GM10266 (cell line): Measurements from ENCODE around the gene NEO1.

Source experiments
- DNase-seq: peaks from one replicate; pipeline ENCODE4 v3.0.0; 2012; ENCODE audit errors: extremely low spot score
- CTCF ChIP-seq: IDR thresholded peaks from 2 replicates; pipeline ENCODE4 v1.5.1; 2012; ENCODE audit warnings: mild to moderate bottlenecking, low read depth; ENCODE audit not compliant: control insufficient read depth, insufficient read depth; ENCODE audit errors: missing control alignments

NEO1 gene

DNA sequence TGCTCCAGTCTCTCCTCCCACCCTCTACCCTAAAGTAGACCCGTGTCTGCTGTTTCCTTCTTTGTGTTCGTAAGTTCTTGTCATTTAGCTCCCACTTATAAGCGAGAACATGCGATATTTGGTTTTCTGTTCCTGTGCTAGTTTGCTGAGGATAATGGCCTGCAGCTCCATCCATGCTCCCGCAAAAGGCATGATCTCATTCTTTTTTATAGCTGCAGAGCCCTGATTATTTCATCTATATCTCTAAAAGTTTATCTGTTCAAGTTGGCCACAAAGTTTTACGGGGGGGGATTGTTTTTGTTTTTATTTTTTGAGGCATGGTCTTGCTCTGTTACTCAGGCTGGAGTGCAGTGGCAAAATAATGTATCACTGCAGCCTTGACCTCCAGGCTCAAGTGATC lies 4.4 kb upstream of the NEO1 start:
- TF ChIP-seq CTCF: no peak
- DNase-seq: no peak

DNA sequence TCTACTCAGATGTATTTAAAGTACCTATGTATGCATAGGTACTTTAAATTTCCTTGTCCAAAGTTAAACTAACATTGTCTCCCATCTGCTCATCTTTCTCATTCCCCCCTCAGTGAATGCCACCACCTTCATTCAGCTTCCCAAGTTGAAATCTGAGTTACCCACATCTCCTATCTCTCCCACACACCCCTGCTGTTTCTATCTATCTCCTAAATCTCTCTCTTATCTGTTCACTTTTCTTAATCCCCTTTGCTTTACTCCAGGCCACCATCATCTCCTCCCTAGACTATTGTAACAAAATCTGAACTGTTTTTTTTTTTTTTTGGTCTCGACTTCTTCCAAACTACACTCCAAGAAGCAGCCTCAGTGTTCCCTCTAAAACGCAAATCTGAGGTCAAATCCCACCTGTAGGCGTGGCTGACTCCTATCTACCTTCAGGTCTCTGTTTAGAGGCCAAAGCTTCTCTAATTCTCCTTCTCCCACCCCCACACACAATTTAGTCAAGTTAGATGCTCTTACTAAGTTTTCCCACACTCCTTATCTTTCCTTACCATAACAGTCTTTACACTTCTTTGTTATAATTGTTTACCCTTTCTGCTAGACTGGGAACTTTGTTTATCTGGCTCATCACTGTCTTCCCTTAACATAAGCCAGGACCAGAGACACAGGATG lies 3.5 kb upstream of the NEO1 start:
- no peak for DNase-seq
- no peak for TF ChIP-seq CTCF

DNA sequence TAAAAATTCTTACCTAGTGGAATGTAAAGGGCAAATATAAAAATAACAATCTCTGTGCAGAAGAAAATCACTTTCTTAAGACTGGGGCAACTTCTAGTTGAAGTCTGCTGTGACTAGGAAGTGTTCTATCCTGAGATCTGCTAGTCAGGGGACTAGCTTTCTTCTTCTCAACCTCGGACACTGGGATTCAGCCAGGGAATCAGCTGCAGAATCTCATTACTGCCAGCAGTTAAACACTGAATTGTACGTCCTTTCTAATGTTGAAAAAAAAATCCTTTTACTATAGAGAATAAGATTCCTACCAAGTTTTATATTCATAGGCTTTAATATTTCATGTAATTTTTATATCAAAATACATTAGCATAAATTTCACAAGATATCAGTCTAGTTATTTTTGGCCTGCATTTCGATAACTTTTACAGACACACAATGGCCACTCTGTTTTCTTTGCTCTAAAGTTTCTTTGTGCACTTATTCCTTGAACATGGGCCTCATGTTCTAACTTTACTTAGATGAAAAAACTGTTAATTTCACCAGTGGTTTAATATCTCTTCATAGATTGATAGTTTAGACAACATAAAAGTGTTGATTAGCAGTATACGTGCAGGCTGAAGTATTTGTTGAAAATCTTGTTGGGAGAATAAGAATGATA lies 2.6 kb upstream of the NEO1 start:
- TF ChIP-seq CTCF: no peak
- DNase-seq: no peak

DNA sequence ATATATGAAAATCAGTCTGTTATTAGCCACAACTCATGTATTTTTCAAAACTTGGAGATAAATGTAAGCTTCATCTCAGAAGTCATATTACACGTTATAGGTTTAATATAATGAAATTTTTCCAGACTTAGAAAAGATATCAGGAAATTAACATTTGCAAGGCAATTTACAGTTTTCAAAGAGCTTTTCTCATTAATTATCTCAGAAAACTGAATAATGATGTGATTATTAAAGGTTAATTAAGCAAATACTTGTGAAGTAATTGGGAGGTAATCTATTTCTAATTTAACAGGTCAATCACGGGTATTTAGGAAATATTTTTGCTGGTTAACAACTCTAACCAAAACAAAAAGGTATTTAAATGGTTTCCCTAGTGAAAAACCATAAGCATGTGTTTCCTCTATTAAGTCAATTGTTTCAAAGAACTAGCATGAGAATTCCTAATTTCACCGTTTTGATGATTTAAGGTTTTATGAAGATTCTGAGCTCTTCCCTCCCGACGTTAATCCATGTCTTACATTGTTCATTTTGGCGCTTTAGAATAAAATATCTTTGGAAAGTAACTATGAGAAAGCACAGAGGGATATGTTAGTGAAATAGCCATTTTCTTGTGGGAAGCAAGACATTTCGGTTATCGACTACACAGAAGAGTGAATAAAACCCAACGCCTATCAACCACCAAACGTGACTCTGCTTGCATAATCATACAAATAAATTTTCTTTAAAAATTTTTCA lies 1.5 kb upstream of the NEO1 start:
- DNase-seq: no peak
- TF ChIP-seq CTCF: no peak

DNA sequence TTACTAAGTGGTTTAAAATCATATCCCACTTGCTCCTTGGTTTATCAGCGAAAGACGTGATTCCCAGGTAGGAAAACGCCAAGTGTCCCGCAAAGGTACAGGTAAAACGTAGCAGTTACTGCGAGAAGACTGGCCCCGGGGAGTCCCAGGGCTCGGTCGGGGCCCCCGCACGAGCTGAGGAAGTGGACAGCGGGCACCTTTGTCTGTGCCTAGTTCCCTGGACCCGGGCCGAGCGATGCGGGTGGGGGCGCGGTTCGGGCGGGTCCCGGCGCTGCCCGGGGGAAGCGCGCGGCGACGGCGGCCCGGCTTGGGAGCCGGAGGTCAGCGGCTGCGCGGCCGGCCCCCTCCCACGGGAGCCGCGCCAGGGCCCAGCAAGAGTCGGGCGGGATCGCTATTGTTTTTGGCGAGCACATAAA lies 864 bp upstream of the NEO1 start:
- no peak for TF ChIP-seq CTCF
- no peak for DNase-seq

GRCh38 chr15:73052653-73053397 lies 562 bp downstream of the NEO1 start:
- DNase-seq: peak; percentile 44
- TF ChIP-seq CTCF: peak; percentile 45
